H1 (cell line): ENCODE data around the gene UGT1A7. TPM values are rescaled to one million over a fixed set of nuclear protein-coding genes. Genes with fewer than 3 reads are reported as not detected.

Experiments used
- CTCF ChIA-PET: fragments of 300-600 bp; sonication (Branson Sonifier 250); formaldehyde crosslinking; loops from one replicate; lab custom pipeline; 2021; ENCODE audit not compliant: partially characterized antibody; lab: Charles Lee
- POLR2A ChIA-PET: fragments of 300-600 bp; sonication (Branson Sonifier 250); formaldehyde crosslinking; loops from one replicate; lab custom pipeline; 2021; ENCODE audit warnings: inconsistent platforms; ENCODE audit not compliant: partially characterized antibody; lab: Charles Lee
- DNase-seq, 2 experiments: peaks; one replicate each; pipeline versions ENCODE4 v3.0.0 to v3.0.0-alpha.2; 2010 to 2022; ENCODE audit warnings: low spot score in 2 of 2, low read depth in 1 of 2, mixed read lengths in 1 of 2
- FAIRE-seq: peaks from 2 replicates; lab custom pipeline; 2011; peaks lifted over from hg19 to GRCh38; lab: Jason Lieb, UNC
- H2AFZ ChIP-seq: 2 replicates; pipeline ENCODE4 v1.8.1; 2012; ENCODE audit warnings: low read length, inconsistent platforms
- H2AK5ac ChIP-seq: 2 replicates; pipeline ENCODE4 v1.6.1; 2013; ENCODE audit warnings: low read depth, low read length
- H2BK120ac ChIP-seq: replicated peaks from 2 replicates; pipeline ENCODE3; 2013; ENCODE audit warnings: low read depth, low read length, inconsistent platforms
- H2BK12ac ChIP-seq: 2 replicates; pipeline ENCODE4 v1.6.1; 2013; ENCODE audit warnings: low read depth, low read length
- H2BK15ac ChIP-seq: 2 replicates; pipeline ENCODE4 v1.6.1; 2013; ENCODE audit warnings: low read length
- H2BK20ac ChIP-seq: 2 replicates; pipeline ENCODE4 v1.6.1; 2013; ENCODE audit warnings: low read length
- H2BK5ac ChIP-seq: 2 replicates; pipeline ENCODE4 v1.6.1; 2013; ENCODE audit warnings: low read depth, low read length
- H3K14ac ChIP-seq: 2 replicates; pipeline ENCODE4 v1.6.1; 2013; ENCODE audit warnings: inconsistent platforms; ENCODE audit not compliant: insufficient read length
- H3K18ac ChIP-seq: 2 replicates; pipeline ENCODE4 v1.6.1; 2013; ENCODE audit warnings: low read length; ENCODE audit errors: extremely low read depth
- H3K23ac ChIP-seq: 2 replicates; pipeline ENCODE4 v1.6.1; 2013; ENCODE audit warnings: inconsistent platforms; ENCODE audit not compliant: insufficient read length
- H3K23me2 ChIP-seq: 2 replicates; pipeline ENCODE4 v1.6.1; 2013; ENCODE audit warnings: low read depth, low read length
- H3K27ac ChIP-seq: 2 replicates; pipeline ENCODE4 v1.6.1; 2011; ENCODE audit warnings: low read depth, low read length, inconsistent platforms
- H3K27me3 ChIP-seq, 4 experiments: replicated peaks in 1 of 4; 1 replicate in 1 of 4; 2 replicates in 3 of 4; pipeline versions ENCODE4 v1.6.1 to v1.8.1; 2011 to 2013; ENCODE audit warnings: low read length in 3 of 4, mild to moderate bottlenecking in 3 of 4, inconsistent platforms in 2 of 4, mixed read lengths in 2 of 4, moderate library complexity in 1 of 4; ENCODE audit not compliant: control insufficient read depth in 3 of 4, insufficient read depth in 3 of 4; ENCODE audit errors: extremely low read depth in 1 of 4
- H3K36me3 ChIP-seq, 4 experiments: 2 replicates each; pipeline versions ENCODE4 v1.6.1 to v1.8.1; 2011 to 2013; ENCODE audit warnings: mild to moderate bottlenecking in 4 of 4, low read length in 3 of 4, moderate library complexity in 2 of 4, control low read depth in 1 of 4, inconsistent platforms in 1 of 4; ENCODE audit not compliant: insufficient read depth in 4 of 4, control insufficient read depth in 2 of 4
- H3K4ac ChIP-seq: replicated peaks from 2 replicates; pipeline ENCODE3; 2013; ENCODE audit warnings: low read length, low read depth, mixed read lengths, inconsistent platforms; ENCODE audit not compliant: insufficient read length
- H3K4me1 ChIP-seq, 4 experiments: replicated peaks in 1 of 4; 1 replicate in 1 of 4; 2 replicates in 3 of 4; pipeline versions ENCODE4 v1.6.1 to v1.8.1; 2011 to 2013; ENCODE audit warnings: low read length in 3 of 4, inconsistent platforms in 2 of 4, mixed read lengths in 1 of 4; ENCODE audit not compliant: insufficient read depth in 4 of 4, control insufficient read depth in 3 of 4
- H3K4me2 ChIP-seq, 2 experiments: 2 replicates each; pipeline versions ENCODE4 v1.6.1 to v1.8.1; 2011 to 2013; ENCODE audit warnings: low read depth in 2 of 2, low read length in 2 of 2, control low read depth in 1 of 2, inconsistent platforms in 1 of 2, mild to moderate bottlenecking in 1 of 2; ENCODE audit not compliant: insufficient read depth in 1 of 2
- H3K4me3 ChIP-seq, 4 experiments: fragments of 200-600, 300-600 bp in 1 of 4; sonication (generic), shearing (Covaris generic), sonication (Bioruptor Twin) in 1 of 4; 2 replicates each; pipeline versions ENCODE4 v1.5.1 to v1.8.1; 2011 to 2016; ENCODE audit warnings: low read length in 4 of 4, low read depth in 3 of 4, control low read depth in 2 of 4, inconsistent platforms in 2 of 4, mild to moderate bottlenecking in 2 of 4, mixed read lengths in 1 of 4, moderate library complexity in 1 of 4; ENCODE audit not compliant: insufficient read depth in 2 of 4; ENCODE audit errors: extremely low read depth in 1 of 4
- H3K56ac ChIP-seq: replicated peaks from 2 replicates; pipeline ENCODE3; 2013; ENCODE audit warnings: low read depth, mild to moderate bottlenecking, mixed read lengths, low read length, inconsistent platforms; ENCODE audit not compliant: insufficient read length
- H3K79me1 ChIP-seq: 2 replicates; pipeline ENCODE4 v1.6.1; 2013; ENCODE audit warnings: low read depth, low read length, control low read depth
- H3K79me2 ChIP-seq, 2 experiments: 2 replicates each; pipeline versions ENCODE4 v1.6.1 to v1.8.1; 2012 to 2013; ENCODE audit warnings: low read length in 2 of 2, mild to moderate bottlenecking in 2 of 2, inconsistent platforms in 1 of 2; ENCODE audit not compliant: insufficient read depth in 2 of 2, control insufficient read depth in 1 of 2
- H3K9ac ChIP-seq, 4 experiments: replicated peaks in 1 of 4; 1 replicate in 1 of 4; 2 replicates in 3 of 4; pipeline versions ENCODE4 v1.6.1 to v1.8.1; 2011 to 2013; ENCODE audit warnings: low read depth in 3 of 4, low read length in 3 of 4, control low read depth in 2 of 4, mild to moderate bottlenecking in 2 of 4, moderate library complexity in 2 of 4, inconsistent platforms in 1 of 4; ENCODE audit errors: extremely low read depth in 1 of 4
- H3K9me3 ChIP-seq, 2 experiments: 2 replicates each; pipeline versions ENCODE4 v1.6.1 to v1.8.1; 2012 to 2013; ENCODE audit warnings: mild to moderate bottlenecking in 2 of 2, moderate library complexity in 2 of 2, control low read depth in 1 of 2, inconsistent platforms in 1 of 2, low read depth in 1 of 2, low read length in 1 of 2, mixed read lengths in 1 of 2; ENCODE audit not compliant: insufficient read depth in 2 of 2
- H4K20me1 ChIP-seq, 2 experiments: replicated peaks in 1 of 2; 2 replicates each; pipeline versions ENCODE3 to v1.8.1; 2011 to 2013; ENCODE audit warnings: inconsistent platforms in 2 of 2, low read length in 2 of 2, mild to moderate bottlenecking in 1 of 2; ENCODE audit not compliant: insufficient read depth in 2 of 2, control insufficient read depth in 1 of 2
- H4K5ac ChIP-seq: 2 replicates; pipeline ENCODE4 v1.6.1; 2013; ENCODE audit warnings: low read length, low read depth, mixed read lengths, inconsistent platforms; ENCODE audit not compliant: insufficient read length
- H4K8ac ChIP-seq: 2 replicates; pipeline ENCODE4 v1.8.0; 2013; ENCODE audit warnings: mild to moderate bottlenecking, moderate library complexity, low read length, inconsistent platforms; ENCODE audit not compliant: insufficient read depth; ENCODE audit errors: extremely low read depth
- H4K91ac ChIP-seq: replicated peaks from 2 replicates; pipeline ENCODE3; 2013; ENCODE audit warnings: low read length, mixed read lengths, inconsistent platforms; ENCODE audit not compliant: insufficient read length
- NRF1 ChIP-seq: IDR thresholded peaks from 2 replicates; pipeline ENCODE4 v1.6.1; 2011; ENCODE audit warnings: mild to moderate bottlenecking, low read depth, low read length, improper control_type of control experiment
- RFX5 ChIP-seq: IDR thresholded peaks from 2 replicates; pipeline ENCODE4 v1.6.1; 2011; ENCODE audit warnings: low read depth, low read length, improper control_type of control experiment, borderline replicate concordance
- RXRA ChIP-seq: IDR thresholded peaks from 2 replicates; pipeline ENCODE4 v1.6.1; 2011; ENCODE audit warnings: low read depth, mild to moderate bottlenecking, low read length, moderate library complexity; ENCODE audit not compliant: insufficient read depth
- SP2 ChIP-seq: IDR thresholded peaks from 2 replicates; pipeline ENCODE4 v1.6.1; 2012; ENCODE audit warnings: mild to moderate bottlenecking, low read length, inconsistent platforms
- WGBS, 2 experiments: shearing (Covaris generic) in 1 of 2; methylation state at CpG; one replicate each; pipeline versions ENCODE4 v1.1.6 to v1.1.7; 2013 to 2015; ENCODE audit warnings: low lambda C conversion rate in 2 of 2, mixed read lengths in 2 of 2, inconsistent platforms in 1 of 2, low coverage in 1 of 2, missing lambda C conversion rate in 1 of 2; ENCODE audit not compliant: insufficient replicate concordance in 2 of 2, insufficient coverage in 1 of 2, insufficient read length in 1 of 2; ENCODE audit errors: extremely low coverage in 1 of 2, missing lambda C conversion rate in 1 of 2; 5-methylcytosine and 5-hydroxymethylcytosine counted together
- polyA plus RNA-seq, 7 experiments: library from polyadenylated mRNA; depleted of rRNA in 3 of 7; stranded (reverse) in 5 of 7; unstranded in 2 of 7; fragments of >200 nt in 5 of 7; fragments of 200-250 nt in 2 of 7; gene quantifications; 1 replicate in 5 of 7; 2 replicates in 1 of 7; 4 replicates in 1 of 7; pipeline versions ENCODE4 v1.2.1 to v1.2.3, GENCODE V29; 2011 to 2013; ENCODE audit warnings: missing spikeins in 2 of 7, mixed read lengths in 2 of 7
- total RNA-seq: library from RNA; stranded (reverse); fragmentation: NEBNext Ultra II Directional; extraction: Animal tissue kit (Norgen Biotek cat#: 25700); gene quantifications from 2 replicates; pipeline ENCODE4 v1.2.1, GENCODE V29; 2021

The UGT1A7 gene
- total and polyA plus RNA-seq, 2 of the 8 experiments (the other 6 are each of a cell fraction or from before 2014, with no cell fraction given) = not detected

- no peak overlapping the region for H2AFZ ChIP-seq
- no peak overlapping the region for H2BK5ac ChIP-seq
- WGBS, 2 experiments = 89% methylated on average over 7 of the region's 7 CpGs; no CpG with 5 or more reads in 1 of the 2 experiments
- H3K27me3 ChIP-seq = peaks cover 0 to 1% (median 0%) of the 10 kb centered on the region in 4 experiments; a peak in 1 of 7 replicates
- H2BK15ac ChIP-seq = no peak overlapping the region
- no peak overlapping the region for H2BK120ac ChIP-seq
- H3K36me3 ChIP-seq = no peaks in the 10 kb centered on the region
- H2AK5ac ChIP-seq = no peak overlapping the region
- H3K4me1 ChIP-seq = no peaks in the 10 kb centered on the region
- H3K23me2 ChIP-seq = no peaks in the 10 kb centered on the region
- H3K56ac ChIP-seq = no peak overlapping the region
- no peak overlapping the region for H3K27ac ChIP-seq
- H3K9ac ChIP-seq = no peak overlapping the region
- H3K4me2 ChIP-seq = no peak overlapping the region
- no peak for TF ChIP-seq SP2
- TF ChIP-seq RFX5 = no peak
- TF ChIP-seq NRF1 = no peak
- no peak for TF ChIP-seq RXRA
- ChIA-PET CTCF (interaction anchor here (0.7 to 1.7 kb wide), 2 partner anchors 239 to 265 kb away, joined by 3 to 4 read pairs; no protein-coding TSS in a partner anchor), POLR2A (no interaction called here)
- H3K4ac ChIP-seq = no peak overlapping the region
- H2BK20ac ChIP-seq = no peak overlapping the region
- no peak overlapping the region for H3K4me3 ChIP-seq
- H4K20me1 ChIP-seq = no peaks in the 10 kb centered on the region
- no peak overlapping the region for H3K23ac ChIP-seq
- H3K14ac ChIP-seq = no peak overlapping the region
- H3K9me3 ChIP-seq = no peaks in the 10 kb centered on the region
- FAIRE-seq (no peak), DNase-seq (no peak)
- H2BK12ac ChIP-seq = no peak overlapping the region
- no peak overlapping the region for H4K8ac ChIP-seq
- H3K79me1 ChIP-seq = no peaks in the 10 kb centered on the region
- H4K5ac ChIP-seq = no peak overlapping the region
- no peak overlapping the region for H3K18ac ChIP-seq
- H4K91ac ChIP-seq = no peak overlapping the region
- H3K79me2 ChIP-seq = no peaks in the 10 kb centered on the region
Observed at GRCh38 chr2:233713262-233713615, 31.5 kb downstream of the UGT1A7 start.
